GM21390 (cell line): Measurements from ENCODE around the gene IFNAR1.
"Not testable (repeated sequence)": the region's sequence is repeated elsewhere in the genome, so short reads cannot be mapped to it uniquely, and the experiment has no call there.

Source experiments
- ATAC-seq: cut with Tn5 transposase; IDR thresholded peaks from one replicate; pipeline ENCODE4 v1.9.1; 2021; ENCODE audit not compliant: unreplicated experiment

IFNAR1 gene

DNA sequence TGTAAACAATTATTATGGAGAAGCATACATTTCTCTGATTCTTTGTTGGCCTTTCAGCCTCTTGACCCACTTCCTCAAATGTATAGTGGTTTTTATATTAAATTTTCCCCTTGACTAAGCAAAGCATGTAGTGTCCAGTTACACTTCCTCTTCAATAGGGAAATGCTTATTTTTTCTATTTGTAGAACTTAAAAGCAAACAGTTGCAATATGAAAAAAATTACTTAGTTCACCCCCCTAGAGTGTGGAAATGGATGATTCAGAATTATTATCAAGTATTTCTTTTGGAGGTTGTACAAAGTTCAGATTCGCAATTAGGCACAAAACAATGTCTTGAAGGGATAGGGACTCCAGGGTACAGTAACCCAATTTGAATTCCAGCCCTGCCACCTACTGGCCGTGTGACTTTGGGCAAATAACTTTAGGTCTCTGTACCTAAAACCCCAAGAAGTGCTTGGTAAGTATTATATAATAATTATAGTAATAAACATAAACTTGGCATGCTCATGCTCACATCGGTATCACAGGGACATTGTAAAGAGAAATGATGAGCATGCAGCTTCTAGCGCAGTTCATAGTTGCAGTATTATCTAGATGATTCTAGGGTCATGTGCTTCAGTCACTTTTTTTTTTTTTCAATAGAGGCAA is 49.8 kb downstream of the IFNAR1 start:
- no peak for ATAC-seq

DNA sequence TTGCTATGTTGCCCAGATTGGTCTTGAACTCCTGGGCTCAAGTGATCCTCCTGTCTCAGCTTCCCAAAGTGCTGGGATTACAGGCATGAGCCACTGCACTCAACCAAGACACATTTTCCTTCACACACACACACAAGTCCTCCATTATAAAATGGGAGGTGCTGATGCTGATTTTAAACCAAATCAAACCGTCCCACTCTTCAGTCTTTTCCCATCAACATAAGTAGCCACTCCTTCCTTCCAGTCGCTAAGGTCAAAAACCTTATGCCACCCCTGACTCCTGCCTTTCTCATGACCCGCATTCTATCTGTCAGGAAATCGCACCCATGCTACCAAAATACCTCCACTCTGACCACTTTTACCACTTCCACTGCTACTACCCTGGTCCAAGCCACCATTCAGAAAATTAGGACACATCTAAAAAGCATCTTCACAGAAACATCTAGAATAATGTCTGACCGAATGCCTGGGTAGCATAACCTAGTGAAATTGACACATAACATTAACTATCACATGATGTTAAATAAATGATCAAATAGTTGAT is 50.4 kb downstream of the IFNAR1 start:
- no peak for ATAC-seq

- ATAC-seq, result no peak
Measured at GRCh38 chr21:33377221-33377920, 52.6 kb downstream of the IFNAR1 start.

- no peak for ATAC-seq
Measured at GRCh38 chr21:33378081-33378480, 53.3 kb downstream of the IFNAR1 start.

DNA sequence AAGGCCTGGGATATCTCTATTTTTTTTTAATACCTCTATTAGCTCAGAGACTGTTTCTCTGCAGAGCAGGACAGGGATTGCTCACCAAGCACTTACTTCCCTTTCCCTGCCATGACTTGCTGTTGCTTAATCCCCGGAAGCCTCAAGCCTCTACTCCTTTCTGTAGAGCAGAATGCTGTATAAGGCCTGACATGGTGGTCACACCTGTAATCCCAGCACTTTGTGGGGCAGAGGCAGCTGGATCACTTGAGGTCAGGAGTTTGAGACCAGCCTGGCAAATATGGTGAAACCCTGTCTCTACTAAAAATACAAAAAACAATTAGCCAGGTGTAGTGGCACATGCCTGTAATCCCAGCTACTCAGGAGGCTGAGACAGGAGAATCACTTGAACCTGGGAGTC is 55.2 kb downstream of the IFNAR1 start:
- not testable (repeated sequence) for ATAC-seq

- peak; percentile 52 for ATAC-seq
Measured at GRCh38 chr21:33380483-33380998, 55.8 kb downstream of the IFNAR1 start.

DNA sequence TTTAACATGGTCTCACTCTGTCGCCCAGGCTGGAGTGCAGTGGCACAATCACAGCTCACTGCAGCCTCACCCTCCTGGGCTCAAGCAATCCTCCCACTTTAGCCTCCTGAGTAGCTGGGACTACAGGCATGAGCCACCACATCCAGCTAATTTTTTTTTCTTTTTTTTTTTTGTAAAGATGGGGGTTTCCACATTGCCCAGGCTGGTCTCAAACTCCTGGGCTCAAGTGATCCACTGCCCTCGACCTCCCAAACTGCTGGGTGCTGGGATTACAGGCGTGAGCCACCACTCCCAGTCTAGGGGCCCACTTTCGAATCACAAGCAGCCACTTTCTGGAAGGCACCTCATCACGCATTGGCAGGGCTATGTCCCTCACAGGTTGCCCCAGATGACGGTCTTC is 56.6 kb downstream of the IFNAR1 start:
- not testable (repeated sequence) for ATAC-seq

DNA sequence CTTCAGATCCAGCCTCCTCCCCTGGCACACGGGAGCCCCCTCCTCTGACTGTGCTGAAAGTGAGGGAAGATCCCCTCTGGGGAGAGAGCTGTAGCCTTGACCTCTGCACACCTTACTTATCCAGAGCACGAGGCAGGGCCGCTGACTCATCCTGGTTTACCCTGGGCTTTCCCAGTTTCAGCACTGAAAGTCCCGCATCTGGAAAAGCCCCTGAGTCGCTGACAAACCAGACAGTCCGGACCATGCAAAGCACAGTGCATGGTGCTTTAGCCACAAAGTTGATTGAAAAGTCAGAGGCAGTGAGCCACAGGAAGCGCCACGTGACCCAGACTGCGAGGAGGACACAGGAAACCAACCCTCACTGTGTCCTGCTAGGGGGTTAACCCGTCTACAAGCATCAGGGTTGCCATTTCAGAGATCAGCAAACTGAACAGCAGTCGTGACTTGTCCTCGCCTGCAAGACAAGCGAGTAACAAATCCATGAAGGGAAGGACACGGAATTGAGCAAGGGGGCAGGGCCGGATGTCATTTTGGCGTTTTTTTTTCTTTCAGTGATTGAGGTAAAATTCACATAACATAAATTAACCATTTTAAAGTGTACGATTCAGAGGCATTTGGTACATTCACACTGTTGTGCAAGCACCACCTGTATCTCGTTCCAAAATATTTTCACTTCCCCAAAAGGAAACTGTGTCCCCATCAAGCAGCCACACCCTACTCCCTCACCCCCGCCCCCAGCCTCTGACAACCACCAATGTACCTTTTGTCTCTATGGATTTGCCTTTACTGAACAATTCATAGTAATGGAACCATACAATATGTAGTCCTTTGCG is 58.5 kb downstream of the IFNAR1 start:
- ATAC-seq, result peak; percentile 67

DNA sequence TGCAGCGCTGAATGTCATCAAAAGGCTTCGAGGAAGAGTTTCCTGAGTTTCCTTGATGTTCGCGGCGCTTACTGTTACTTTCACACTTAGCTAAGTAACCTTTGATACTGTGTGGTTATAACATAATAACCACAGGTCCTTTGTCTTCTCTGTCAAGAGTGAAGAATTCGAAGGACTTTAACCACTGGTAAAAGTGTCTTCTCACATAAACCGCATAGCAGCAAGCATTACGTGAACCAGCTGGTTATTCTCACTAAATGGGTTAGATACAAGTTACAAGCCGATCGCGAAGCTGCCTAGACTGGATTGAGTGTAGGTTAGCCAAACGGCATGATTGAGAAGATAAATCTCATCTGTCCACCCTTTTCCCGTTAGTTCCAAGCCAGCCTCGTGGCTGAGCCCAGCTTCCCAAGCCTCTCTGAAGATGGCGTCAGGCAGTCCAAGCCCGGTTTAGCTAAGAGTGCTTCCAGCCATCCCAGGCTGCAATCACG is 60.1 kb downstream of the IFNAR1 start:
- ATAC-seq, result no peak

GRCh38 chr21:33386222-33386784 is 61.5 kb downstream of the IFNAR1 start:
- no peak for ATAC-seq

DNA sequence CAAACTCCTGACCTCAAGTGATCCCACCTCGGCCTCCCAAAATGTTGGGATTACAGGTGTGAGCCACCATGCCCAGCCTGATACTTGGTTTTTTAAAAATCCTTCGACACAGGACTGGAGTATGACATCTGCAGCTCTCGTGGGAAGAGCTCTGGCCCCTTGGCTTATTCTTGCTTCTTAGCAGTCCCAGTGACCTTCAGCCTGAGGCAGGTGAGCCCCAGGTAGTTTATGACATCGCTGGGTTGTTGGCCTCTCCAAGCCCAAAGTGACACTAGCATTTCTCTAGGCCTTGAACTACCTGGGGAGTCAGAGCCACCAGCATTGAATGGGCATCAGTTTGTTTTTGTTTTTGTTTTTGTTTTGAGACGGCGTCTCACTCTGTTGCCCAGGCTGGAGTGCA is 62.5 kb downstream of the IFNAR1 start:
- no peak for ATAC-seq

GRCh38 chr21:33388188-33388587 is 63.4 kb downstream of the IFNAR1 start:
- ATAC-seq, result no peak

GRCh38 chr21:33390479-33390878 is 65.7 kb downstream of the IFNAR1 start:
- ATAC-seq, result no peak

DNA sequence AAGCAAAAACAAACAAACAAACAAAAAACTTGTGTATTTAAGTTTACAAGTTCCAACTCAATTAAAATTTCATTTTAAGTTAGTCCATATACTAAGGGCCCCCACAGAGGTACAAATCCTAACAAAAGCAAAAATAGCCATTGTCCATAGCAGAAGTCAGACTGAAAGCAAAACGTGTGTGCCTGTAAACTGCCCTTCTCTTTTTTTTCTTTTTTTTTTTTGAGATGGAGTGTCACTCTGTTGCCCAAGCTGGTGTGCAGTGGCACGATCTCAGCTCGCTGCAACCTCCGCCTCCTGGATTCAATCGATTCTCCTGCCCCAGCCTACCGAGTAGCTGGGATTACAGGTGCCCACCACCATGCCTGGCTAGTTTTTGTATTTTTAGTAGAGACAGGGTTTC is 66.9 kb downstream of the IFNAR1 start:
- no peak for ATAC-seq

- no peak for ATAC-seq
Measured at GRCh38 chr21:33392284-33392985, 67.7 kb downstream of the IFNAR1 start.

DNA sequence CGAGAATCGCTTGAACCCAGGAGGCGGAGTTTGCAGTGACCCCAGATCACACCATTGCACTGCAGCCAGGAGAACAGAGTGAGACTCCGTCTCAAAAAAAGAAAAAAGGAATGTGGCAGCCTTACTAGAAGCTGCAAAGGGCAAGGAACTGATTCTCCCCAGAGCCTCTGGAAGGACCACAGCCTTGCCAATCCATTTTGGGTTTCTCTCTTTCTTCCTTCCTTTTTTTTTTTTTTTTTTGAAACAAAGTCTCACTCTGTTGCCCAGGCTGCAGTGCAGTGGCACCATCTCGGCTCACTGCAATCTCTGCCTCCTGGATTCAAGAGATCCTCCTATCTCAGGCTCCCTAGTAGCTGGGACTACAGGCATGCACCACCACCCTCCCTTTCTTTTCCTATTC is 68.6 kb downstream of the IFNAR1 start:
- ATAC-seq, result no peak

- ATAC-seq, result no peak
Measured at GRCh38 chr21:33394260-33394659, 69.5 kb downstream of the IFNAR1 start.

- ATAC-seq, result no peak
Measured at GRCh38 chr21:33395891-33396331, 71.1 kb downstream of the IFNAR1 start.

DNA sequence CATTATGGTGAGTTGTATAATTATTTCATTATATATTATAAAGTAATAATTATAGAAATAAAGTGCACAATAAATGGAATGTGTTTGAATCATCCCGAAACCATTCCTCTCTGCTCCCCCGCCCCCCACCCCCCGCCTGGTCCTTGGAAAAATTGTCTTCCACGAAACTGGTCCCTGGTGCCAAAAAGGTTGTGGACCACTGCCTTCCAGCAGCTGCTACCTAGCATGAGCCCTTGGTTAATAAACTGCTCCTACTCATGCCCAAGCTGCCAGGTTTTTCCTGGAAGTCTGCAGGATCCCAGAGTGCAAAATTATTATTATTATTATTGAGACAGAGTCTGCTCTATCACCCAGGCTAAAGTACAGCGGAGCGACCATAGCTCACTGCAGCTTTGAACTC is 71.7 kb downstream of the IFNAR1 start:
- no peak for ATAC-seq

DNA sequence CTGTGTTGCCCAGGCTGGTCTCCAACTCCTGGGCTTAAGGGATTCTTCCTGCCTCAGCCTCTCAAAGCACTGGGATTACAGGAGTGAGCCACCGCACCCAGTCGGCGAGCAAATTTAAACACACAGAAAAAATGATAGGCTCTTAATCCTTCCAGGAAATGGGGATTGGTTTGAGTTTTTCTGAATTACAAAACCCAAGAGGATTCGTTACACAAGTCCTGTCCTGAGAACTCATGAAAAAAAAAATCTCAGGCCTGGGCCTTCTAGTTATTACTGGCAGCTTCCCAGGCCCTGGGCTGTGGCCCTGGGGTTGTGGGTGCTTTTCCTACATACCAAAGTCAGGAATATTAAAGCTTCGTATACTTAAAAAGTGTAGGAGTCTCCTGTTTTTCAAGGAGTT is 72.2 kb downstream of the IFNAR1 start:
- ATAC-seq, result no peak
